Gastrocnemius medialis (tissue), 4 donors: ENCODE measurements around the gene LRRC4.

Source experiments
- POLR2A ChIP-seq, 2 donors: fragments of 450-650 bp; IDR thresholded peaks; one replicate each; pipeline ENCODE4 v1.6.1; 2017; ENCODE audit warnings: antibody characterized with exemption in 2 of 2, mild to moderate bottlenecking in 2 of 2, moderate library complexity in 2 of 2
- TF ChIP-seq, protein P1 (sequence below), 5 experiments: fragments of 450-650 bp in 3 of 5; fragments of 200-600 bp in 2 of 5; sonication (generic) in 2 of 5; IDR thresholded peaks in 4 of 5; conservative IDR thresholded peaks in 1 of 5; 1 replicate in 4 of 5; 2 replicates in 1 of 5; pipeline ENCODE4 v1.5.1; 2016 to 2019; ENCODE audit warnings: antibody characterized with exemption in 5 of 5, mild to moderate bottlenecking in 3 of 5, moderate library complexity in 3 of 5

DNA sequence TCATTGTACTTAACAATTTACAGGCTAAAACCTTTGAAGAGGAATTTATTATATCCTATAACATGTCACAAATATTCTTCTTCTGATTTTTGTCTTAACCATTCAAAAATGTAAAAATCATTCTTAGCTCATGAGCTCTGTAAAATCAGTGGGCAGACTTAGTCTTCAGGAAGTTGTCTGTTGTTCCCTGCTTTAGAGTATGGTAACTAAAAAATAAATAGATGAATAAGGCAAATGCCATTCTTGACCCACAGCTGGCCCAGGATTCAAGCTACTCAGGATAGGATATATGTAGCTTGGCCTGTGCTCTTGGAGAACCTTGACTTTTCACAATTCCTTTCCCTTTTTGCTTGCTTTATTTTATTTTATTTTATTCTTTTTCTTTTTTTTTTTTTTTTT is 51.5 kb downstream of the LRRC4 start:
- TF ChIP-seq, protein P1, sequence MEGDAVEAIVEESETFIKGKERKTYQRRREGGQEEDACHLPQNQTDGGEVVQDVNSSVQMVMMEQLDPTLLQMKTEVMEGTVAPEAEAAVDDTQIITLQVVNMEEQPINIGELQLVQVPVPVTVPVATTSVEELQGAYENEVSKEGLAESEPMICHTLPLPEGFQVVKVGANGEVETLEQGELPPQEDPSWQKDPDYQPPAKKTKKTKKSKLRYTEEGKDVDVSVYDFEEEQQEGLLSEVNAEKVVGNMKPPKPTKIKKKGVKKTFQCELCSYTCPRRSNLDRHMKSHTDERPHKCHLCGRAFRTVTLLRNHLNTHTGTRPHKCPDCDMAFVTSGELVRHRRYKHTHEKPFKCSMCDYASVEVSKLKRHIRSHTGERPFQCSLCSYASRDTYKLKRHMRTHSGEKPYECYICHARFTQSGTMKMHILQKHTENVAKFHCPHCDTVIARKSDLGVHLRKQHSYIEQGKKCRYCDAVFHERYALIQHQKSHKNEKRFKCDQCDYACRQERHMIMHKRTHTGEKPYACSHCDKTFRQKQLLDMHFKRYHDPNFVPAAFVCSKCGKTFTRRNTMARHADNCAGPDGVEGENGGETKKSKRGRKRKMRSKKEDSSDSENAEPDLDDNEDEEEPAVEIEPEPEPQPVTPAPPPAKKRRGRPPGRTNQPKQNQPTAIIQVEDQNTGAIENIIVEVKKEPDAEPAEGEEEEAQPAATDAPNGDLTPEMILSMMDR (IDR thresholded peaks at IDR 0.05 in 4 of 5, conservative IDR thresholded peaks at IDR 0.05 in 1 of 5): no peak
- no peak for TF ChIP-seq POLR2A (IDR thresholded peaks at IDR 0.05)
